Vagina (tissue), 2 donors: Measurements from ENCODE around the gene KLHL33. TPM values are rescaled to one million over a fixed set of nuclear protein-coding genes. Genes with fewer than 3 reads are reported as not detected.

Experiments
- DNase-seq, 2 donors: peaks; one replicate each; pipeline ENCODE4 v3.0.0-alpha.2; 2017; ENCODE audit errors: extremely low spot score in 2 of 2
- H3K27ac ChIP-seq: fragments of 200-600 bp; sonication (generic); one replicate; pipeline ENCODE4 v1.5.1; 2019
- H3K27me3 ChIP-seq: fragments of 200-600 bp; sonication (generic); one replicate; pipeline ENCODE4 v1.5.1; 2019
- H3K36me3 ChIP-seq, 2 donors: fragments of 200-600 bp; sonication (generic); one replicate each; pipeline ENCODE4 v1.5.1; 2017 to 2019
- H3K4me1 ChIP-seq: fragments of 200-600 bp; sonication (generic); one replicate; pipeline ENCODE4 v1.5.1; 2019
- H3K4me3 ChIP-seq, 2 donors: fragments of 200-600 bp; sonication (generic); 1 replicate in 1 of 2; 2 replicates in 1 of 2; pipeline ENCODE4 v1.5.1; 2016 to 2019
- H3K9me3 ChIP-seq: fragments of 200-600 bp; sonication (generic); one replicate; pipeline ENCODE4 v1.5.1; 2019
- CTCF ChIP-seq, 3 experiments: fragments of 450-650 bp in 2 of 3; fragments of 200-600 bp in 1 of 3; sonication (generic) in 1 of 3; IDR thresholded peaks; one replicate each; pipeline ENCODE4 v1.5.1; 2017 to 2019; ENCODE audit warnings: antibody characterized with exemption in 3 of 3, mild to moderate bottlenecking in 2 of 3, moderate library complexity in 2 of 3
- POLR2A ChIP-seq, 2 donors: fragments of 450-650 bp; IDR thresholded peaks; one replicate each; pipeline ENCODE4 v1.6.1; 2017; ENCODE audit warnings: antibody characterized with exemption in 2 of 2, mild to moderate bottlenecking in 2 of 2, moderate library complexity in 2 of 2
- POLR2AphosphoS5 ChIP-seq, 2 donors: sonication (generic); formaldehyde crosslinking; IDR thresholded peaks; one replicate each; pipeline ENCODE4 v1.9.0; 2017; ENCODE audit warnings: antibody characterized with exemption in 2 of 2, mild to moderate bottlenecking in 2 of 2, low read depth in 1 of 2; ENCODE audit not compliant: insufficient read depth in 1 of 2
- intact Hi-C: fragments of 100-400 bp; cut with DNase I; formaldehyde crosslinking; loops from one replicate; pipeline ENCODE4 v1.15.1; 2023
- total RNA-seq: library from RNA; depleted of rRNA; stranded (reverse); fragments of >200 nt; gene quantifications from one replicate; pipeline ENCODE4 v1.2.3, GENCODE V29; 2016

KLHL33 gene
- total RNA-seq, 1 donor from 2014 or later = 1.2 TPM

- Histone ChIP-seq H3K36me3 (peaks cover 0 to 3% of the 10 kb centered on the region in 2 donors), H3K27ac (no peak overlapping the region), H3K4me3 (no peak overlapping the region), H3K9me3 (no peaks in the 10 kb centered on the region), H3K27me3 (no peaks in the 10 kb centered on the region), H3K4me1 (no peaks in the 10 kb centered on the region)
- intact Hi-C loops = no loop called here
- TF ChIP-seq POLR2A (IDR thresholded peaks at IDR 0.05) = no peak
- TF ChIP-seq POLR2AphosphoS5 (IDR thresholded peaks at IDR 0.05; ENCODE audit: insufficient read depth in 1 of 2, low read depth in 1 of 2) = no peak
- no peak for TF ChIP-seq CTCF (IDR thresholded peaks at IDR 0.05)
- no peak for DNase-seq
Observed at GRCh38 chr14:20441461-20441860, 5.5 kb upstream of the KLHL33 start.

GRCh38 chr14:20440882-20441281 lies 4.9 kb upstream of the KLHL33 start:
- no peak overlapping the region for H3K4me3 ChIP-seq
- no peaks in the 10 kb centered on the region for H3K27me3 ChIP-seq
- H3K9me3 ChIP-seq = no peaks in the 10 kb centered on the region
- H3K36me3 ChIP-seq = no peaks in the 10 kb centered on the region
- no peaks in the 10 kb centered on the region for H3K4me1 ChIP-seq
- intact Hi-C loops = no loop called here
- no peak overlapping the region for H3K27ac ChIP-seq
- TF ChIP-seq POLR2A (IDR thresholded peaks at IDR 0.05) (no peak), POLR2AphosphoS5 (IDR thresholded peaks at IDR 0.05; ENCODE audit: insufficient read depth in 1 of 2, low read depth in 1 of 2) (no peak), CTCF (IDR thresholded peaks at IDR 0.05) (no peak)
- no peak for DNase-seq

- intact Hi-C loops = no loop called here
Observed at GRCh38 chr14:20440465-20440864, 4.5 kb upstream of the KLHL33 start.

GRCh38 chr14:20438664-20439063 lies 2.7 kb upstream of the KLHL33 start:
- no peak for DNase-seq

More at GRCh38 chr14:20440465-20440864, 4.5 kb upstream of the KLHL33 start:
- H3K27me3 ChIP-seq = no peaks in the 10 kb centered on the region
- no peaks in the 10 kb centered on the region for H3K9me3 ChIP-seq
- H3K36me3 ChIP-seq = no peaks in the 10 kb centered on the region
- H3K4me1 ChIP-seq = peaks cover 2% of the 10 kb centered on the region
- DNase-seq = no peak
- H3K27ac ChIP-seq = no peak overlapping the region
- no peak for TF ChIP-seq POLR2AphosphoS5 (IDR thresholded peaks at IDR 0.05; ENCODE audit: insufficient read depth in 1 of 2, low read depth in 1 of 2)
- TF ChIP-seq POLR2A (IDR thresholded peaks at IDR 0.05) = no peak
- no peak for TF ChIP-seq CTCF (IDR thresholded peaks at IDR 0.05)
- H3K4me3 ChIP-seq = no peak overlapping the region

More at GRCh38 chr14:20438664-20439063, 2.7 kb upstream of the KLHL33 start:
- Histone ChIP-seq H3K36me3 (no peaks in the 10 kb centered on the region), H3K9me3 (no peaks in the 10 kb centered on the region), H3K4me1 (peaks cover 17% of the 10 kb centered on the region), H3K4me3 (no peak overlapping the region), H3K27me3 (no peaks in the 10 kb centered on the region), H3K27ac (no peak overlapping the region)
- no peak for TF ChIP-seq POLR2A (IDR thresholded peaks at IDR 0.05)
- no peak for TF ChIP-seq POLR2AphosphoS5 (IDR thresholded peaks at IDR 0.05; ENCODE audit: insufficient read depth in 1 of 2, low read depth in 1 of 2)
- no peak for TF ChIP-seq CTCF (IDR thresholded peaks at IDR 0.05)
- intact Hi-C loops = no loop called here
